Measurements from ENCODE around the gene SH2D1B.

SH2D1B gene

GRCh38 chr1:162397943-162398560 is 13.9 kb downstream of the SH2D1B start:
- no peak for DNase-seq

GRCh38 chr1:162397039-162397448 is 14.9 kb downstream of the SH2D1B start:
- no peak for DNase-seq

- no peak for DNase-seq
These were observed 15.6 kb downstream of the SH2D1B start for GRCh38 chr1:162396201-162396906.

- DNase-seq, result no peak
These were observed 20.0 kb downstream of the SH2D1B start for GRCh38 chr1:162391790-162392563.

- no peak for DNase-seq
These were observed 21.3 kb downstream of the SH2D1B start for GRCh38 chr1:162390396-162391185.

GRCh38 chr1:162389971-162390370 is 22.0 kb downstream of the SH2D1B start:
- DNase-seq, result no peak

GRCh38 chr1:162389021-162389818 is 22.7 kb downstream of the SH2D1B start:
- no peak for DNase-seq

- DNase-seq, result no peak
These were observed 23.3 kb downstream of the SH2D1B start for GRCh38 chr1:162388615-162389014.

GRCh38 chr1:162388083-162388594 is 23.8 kb downstream of the SH2D1B start:
- no peak for DNase-seq

GRCh38 chr1:162387226-162388082 is 24.5 kb downstream of the SH2D1B start:
- no peak for DNase-seq

- no peak for DNase-seq
These were observed 25.4 kb downstream of the SH2D1B start for GRCh38 chr1:162386292-162387225.

GRCh38 chr1:162385702-162386101 is 26.2 kb downstream of the SH2D1B start:
- DNase-seq, result no peak

GRCh38 chr1:162385280-162385623 is 26.7 kb downstream of the SH2D1B start:
- no peak for DNase-seq

GRCh38 chr1:162384601-162385279 is 27.2 kb downstream of the SH2D1B start:
- DNase-seq, result no peak

GRCh38 chr1:162384116-162384515 is 27.8 kb downstream of the SH2D1B start:
- DNase-seq, result no peak

GRCh38 chr1:162383516-162383915 is 28.4 kb downstream of the SH2D1B start:
- DNase-seq, result no peak

- DNase-seq, result no peak
These were observed 28.8 kb downstream of the SH2D1B start for GRCh38 chr1:162383091-162383490.

- no peak for DNase-seq
These were observed 29.8 kb downstream of the SH2D1B start for GRCh38 chr1:162381941-162382750.
